VCaP (cell line): ENCODE measurements around the gene DNAL1.

Experiments
- H3K27ac ChIP-seq: fragments of 450-650 bp; 2 replicates; pipeline ENCODE4 v1.5.1; 2017
- TF ChIP-seq, protein P1 (sequence below): fragments of 450-650 bp; conservative IDR thresholded peaks from 2 replicates; pipeline ENCODE4 v1.5.1; 2017; ENCODE audit warnings: mild to moderate bottlenecking, moderate library complexity

Gene DNAL1

DNA sequence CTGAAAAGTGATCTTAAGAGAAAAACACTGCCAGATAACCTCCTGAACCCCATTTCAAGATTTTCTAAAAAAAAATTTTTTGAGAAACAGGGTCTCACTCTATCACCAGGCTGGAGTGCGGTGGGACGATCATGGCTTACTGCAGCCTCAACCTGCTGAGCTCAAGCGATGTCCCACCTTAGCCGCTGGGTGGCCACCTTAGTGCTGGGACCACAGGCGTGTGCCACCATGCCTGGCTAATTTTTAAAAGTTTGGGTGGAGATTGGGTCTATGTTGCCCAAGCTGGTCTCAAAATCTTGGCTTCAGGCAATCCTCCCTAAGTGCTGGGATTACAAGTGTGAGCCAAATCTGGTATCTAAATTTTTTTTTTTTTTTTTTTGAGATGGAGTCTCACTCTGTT lies 66.0 kb downstream of the DNAL1 start:
- TF ChIP-seq, protein P1, sequence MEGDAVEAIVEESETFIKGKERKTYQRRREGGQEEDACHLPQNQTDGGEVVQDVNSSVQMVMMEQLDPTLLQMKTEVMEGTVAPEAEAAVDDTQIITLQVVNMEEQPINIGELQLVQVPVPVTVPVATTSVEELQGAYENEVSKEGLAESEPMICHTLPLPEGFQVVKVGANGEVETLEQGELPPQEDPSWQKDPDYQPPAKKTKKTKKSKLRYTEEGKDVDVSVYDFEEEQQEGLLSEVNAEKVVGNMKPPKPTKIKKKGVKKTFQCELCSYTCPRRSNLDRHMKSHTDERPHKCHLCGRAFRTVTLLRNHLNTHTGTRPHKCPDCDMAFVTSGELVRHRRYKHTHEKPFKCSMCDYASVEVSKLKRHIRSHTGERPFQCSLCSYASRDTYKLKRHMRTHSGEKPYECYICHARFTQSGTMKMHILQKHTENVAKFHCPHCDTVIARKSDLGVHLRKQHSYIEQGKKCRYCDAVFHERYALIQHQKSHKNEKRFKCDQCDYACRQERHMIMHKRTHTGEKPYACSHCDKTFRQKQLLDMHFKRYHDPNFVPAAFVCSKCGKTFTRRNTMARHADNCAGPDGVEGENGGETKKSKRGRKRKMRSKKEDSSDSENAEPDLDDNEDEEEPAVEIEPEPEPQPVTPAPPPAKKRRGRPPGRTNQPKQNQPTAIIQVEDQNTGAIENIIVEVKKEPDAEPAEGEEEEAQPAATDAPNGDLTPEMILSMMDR = no peak

DNA sequence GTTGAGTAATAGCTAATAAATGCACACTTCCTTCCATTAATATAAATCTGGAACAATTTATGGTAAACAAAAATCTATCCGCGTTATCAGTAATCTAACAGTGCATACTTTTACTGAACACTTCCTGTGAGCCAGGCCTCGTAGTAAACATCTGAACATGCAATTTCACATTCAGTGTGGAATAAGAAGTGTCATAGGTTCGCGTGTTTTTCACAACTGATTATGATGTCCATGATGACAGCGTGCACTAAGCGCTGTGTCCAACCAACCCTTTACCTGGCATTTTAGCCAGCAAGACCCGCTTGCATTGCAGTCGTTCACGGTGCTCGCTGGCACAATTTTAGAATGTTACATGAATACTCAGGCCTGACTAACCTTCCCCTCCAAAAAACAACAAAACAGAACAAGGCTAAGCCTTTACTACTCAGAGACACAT lies 67.3 kb downstream of the DNAL1 start:
- TF ChIP-seq, protein P1 = no peak
- peak overlapping the region; percentile 92 for H3K27ac ChIP-seq

More for the DNA sequence above, 66.0 kb downstream of the DNAL1 start:
- H3K27ac ChIP-seq = peak overlapping the region; percentile 92

DNA sequence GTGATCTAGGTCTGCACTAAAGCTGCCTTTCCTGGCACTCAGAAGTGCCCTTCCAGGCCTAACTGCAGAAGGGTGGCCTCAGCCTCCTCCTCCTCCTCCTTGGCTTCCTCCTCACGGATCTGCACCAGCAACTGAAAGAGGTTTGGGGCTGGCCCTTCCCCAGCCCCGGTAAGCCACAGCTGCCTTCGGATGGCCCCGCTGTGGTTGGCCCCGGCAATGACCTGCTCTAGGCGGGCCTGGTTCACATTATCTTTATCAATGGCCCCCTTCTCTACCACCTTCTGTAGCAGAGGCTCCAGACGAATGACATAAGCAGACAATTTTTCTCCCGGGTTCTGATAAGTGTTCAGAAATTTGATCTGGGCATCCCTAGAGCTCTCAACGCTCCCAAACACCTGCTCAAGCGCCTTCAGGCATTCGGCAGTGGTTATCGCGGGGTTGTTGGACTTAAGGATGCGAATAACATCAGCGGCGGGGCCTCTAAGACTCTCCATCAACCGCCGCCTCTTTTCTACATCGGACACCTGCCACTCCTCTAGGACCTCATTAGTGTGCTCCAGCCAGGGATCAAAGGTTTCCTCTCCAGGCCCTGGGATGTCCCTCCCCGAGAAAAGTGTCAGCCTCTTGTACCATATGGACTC lies 67.9 kb downstream of the DNAL1 start:
- TF ChIP-seq, protein P1 = no peak
- peak overlapping the region; percentile 92 for H3K27ac ChIP-seq

DNA sequence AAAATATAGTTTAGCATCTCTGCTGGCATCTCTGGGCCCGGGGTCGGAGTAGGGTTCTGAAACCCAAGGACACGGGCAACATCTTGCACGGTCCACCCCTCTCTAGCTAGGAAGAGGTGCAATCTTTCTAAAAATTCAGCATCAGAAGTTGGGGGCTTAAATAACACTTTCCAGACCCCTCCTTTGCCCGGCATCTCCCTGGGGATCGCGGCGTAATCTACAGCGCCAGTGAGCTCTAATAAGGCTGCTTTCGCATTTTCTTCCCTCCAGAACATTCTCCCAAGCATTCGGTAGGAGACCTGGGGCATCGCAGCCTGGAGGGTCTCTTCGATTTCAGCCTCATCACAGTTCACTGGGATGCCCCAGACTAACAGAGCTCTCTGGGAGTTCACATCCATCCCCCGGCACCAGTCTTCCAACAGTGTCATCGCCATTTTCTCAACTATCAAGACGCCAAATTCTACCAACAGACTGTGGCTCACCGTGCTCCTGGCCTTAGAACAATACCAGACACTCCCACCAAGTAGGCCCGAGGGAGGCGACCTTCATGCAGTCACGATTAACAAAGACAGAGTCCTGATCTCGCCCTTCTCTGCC lies 68.5 kb downstream of the DNAL1 start:
- TF ChIP-seq, protein P1 = no peak
- H3K27ac ChIP-seq = peak overlapping the region; percentile 92

DNA sequence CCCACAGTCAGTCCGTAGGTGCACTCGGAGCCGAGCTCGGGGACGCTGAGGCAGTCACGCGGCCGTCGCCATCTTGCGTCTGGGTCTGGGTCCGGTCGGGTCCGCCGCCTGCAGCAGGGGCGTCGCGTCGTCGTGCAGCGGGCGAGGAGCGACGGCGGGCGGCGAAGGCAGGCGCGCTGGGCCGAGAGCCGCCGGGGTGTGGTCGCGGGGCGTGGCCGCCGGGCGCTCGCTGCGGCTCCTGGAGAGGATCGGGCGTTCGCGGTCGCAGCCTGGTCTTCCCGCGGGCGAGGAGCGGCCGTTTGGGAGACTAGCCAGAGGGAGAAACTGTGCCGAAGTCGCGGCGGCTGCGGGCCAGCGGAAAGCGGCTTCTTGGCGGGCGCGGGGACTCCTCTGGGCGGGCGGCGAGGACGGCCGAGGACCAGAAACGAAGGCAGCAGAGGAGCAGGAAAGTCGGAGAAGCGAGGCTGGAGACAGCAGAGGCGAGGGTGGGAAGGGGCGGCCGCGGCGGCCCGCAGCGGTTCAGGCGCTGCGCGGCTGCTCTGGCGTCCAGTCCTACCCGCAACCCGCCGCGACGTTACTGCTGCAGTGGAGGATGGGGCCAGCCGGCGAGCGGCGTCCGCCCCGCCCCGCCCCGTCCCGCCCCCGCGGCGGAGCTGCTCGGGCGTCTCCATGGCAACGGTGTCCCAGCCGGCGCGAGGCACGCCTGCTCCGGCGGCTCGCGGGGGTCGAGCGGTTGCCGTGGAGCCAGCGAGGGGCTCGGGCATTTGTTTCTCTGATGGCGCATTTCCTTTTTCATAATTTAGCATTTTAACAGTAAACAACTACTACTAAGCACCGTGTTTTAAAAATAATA lies 69.2 kb downstream of the DNAL1 start, which contains the start of gene PNMA1:
TSS of gene PNMA1 (minus strand) at position 582 of the 853 bp plus-strand sequence. CDS start 745 bp downstream, outside the sequence.
- peak within 1 kb of the TSS; percentile 92 for H3K27ac ChIP-seq
- TF ChIP-seq, protein P1 = no peak

DNA sequence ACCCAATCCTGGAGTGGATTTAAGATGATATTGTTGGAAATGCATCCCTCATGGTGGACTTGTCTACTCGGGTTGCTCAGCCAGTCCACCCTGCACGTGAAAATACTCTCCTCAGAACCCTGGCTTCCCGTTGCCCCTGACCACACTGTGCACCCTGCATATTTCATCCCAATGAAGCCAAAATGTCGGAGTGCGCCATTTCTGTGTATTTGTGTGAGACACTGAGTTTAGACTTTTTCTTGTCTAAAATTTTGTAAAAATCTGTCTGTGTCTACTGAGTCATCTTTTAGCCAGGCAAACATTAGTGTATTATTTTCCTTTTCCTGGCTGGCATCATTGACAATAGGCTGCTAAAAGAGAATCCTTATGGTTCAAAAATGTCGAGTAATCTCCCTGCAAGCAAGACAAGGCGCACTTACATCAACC lies 69.9 kb downstream of the DNAL1 start:
- H3K27ac ChIP-seq = peak overlapping the region; percentile 92

More for the DNA sequence above, 69.9 kb downstream of the DNAL1 start:
- TF ChIP-seq, protein P1 = no peak
